ENCODE measurements around the gene PMFBP1.

- TF ChIP-seq, protein P1, sequence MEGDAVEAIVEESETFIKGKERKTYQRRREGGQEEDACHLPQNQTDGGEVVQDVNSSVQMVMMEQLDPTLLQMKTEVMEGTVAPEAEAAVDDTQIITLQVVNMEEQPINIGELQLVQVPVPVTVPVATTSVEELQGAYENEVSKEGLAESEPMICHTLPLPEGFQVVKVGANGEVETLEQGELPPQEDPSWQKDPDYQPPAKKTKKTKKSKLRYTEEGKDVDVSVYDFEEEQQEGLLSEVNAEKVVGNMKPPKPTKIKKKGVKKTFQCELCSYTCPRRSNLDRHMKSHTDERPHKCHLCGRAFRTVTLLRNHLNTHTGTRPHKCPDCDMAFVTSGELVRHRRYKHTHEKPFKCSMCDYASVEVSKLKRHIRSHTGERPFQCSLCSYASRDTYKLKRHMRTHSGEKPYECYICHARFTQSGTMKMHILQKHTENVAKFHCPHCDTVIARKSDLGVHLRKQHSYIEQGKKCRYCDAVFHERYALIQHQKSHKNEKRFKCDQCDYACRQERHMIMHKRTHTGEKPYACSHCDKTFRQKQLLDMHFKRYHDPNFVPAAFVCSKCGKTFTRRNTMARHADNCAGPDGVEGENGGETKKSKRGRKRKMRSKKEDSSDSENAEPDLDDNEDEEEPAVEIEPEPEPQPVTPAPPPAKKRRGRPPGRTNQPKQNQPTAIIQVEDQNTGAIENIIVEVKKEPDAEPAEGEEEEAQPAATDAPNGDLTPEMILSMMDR (optimal IDR thresholded peaks at IDR 0.05 in 1 of 3, IDR thresholded peaks at IDR 0.05 in 1 of 3, conservative IDR thresholded peaks at IDR 0.05 in 1 of 3; ENCODE audit: extremely low read depth in 1 of 3, insufficient read depth in 2 of 3, low read length in 3 of 3): no peak
- no peak for TF ChIP-seq EZH2 (IDR thresholded peaks at IDR 0.05; ENCODE audit: low read length)
Measured at GRCh38 chr16:72197545-72197944, 25.6 kb upstream of the PMFBP1 start.

All from keratinocyte (primary cell).